Measurements from ENCODE around the gene ASPSCR1. TPM values are rescaled to one million over a fixed set of nuclear protein-coding genes. Genes with fewer than 3 reads are reported as not detected.

Gene ASPSCR1
- total RNA-seq, 4 donors from 2014 or later, result 11.7 to 24.4 (median 18.6) TPM

DNA sequence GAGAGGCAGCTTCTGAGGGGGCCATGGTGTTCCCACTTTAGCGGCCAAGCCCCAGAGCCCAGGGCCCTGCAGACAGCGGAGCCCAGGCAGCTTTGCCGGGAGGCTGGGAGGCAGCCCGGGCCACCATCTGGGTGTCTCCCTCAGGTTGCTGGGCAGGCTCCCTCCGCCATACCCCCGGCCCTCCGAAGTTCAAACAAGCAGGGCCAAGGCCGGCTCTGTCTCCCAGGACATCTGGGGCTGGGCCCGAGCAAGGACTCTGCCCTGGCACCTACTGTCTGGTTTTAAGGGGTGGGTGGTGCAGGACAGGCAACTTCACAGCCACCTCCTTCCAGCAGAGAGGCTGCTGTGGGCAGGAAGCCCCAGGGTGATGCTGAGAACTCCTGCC lies 85.5 kb downstream of the ASPSCR1 start:
- H3K4me3 ChIP-seq, result no peak overlapping the region
- H3K36me3 ChIP-seq, result peaks cover 0 to 64% of the 10 kb centered on the region in 2 donors
- H3K27me3 ChIP-seq, result no peaks in the 10 kb centered on the region
- no peaks in the 10 kb centered on the region for H3K9me3 ChIP-seq
- ATAC-seq, result no peak
- TF ChIP-seq EP300 (IDR thresholded peaks at IDR 0.05) (no peak), POLR2AphosphoS5 (IDR thresholded peaks at IDR 0.05) (no peak), POLR2A (IDR thresholded peaks at IDR 0.05) (no peak)
- TF ChIP-seq, protein P1, sequence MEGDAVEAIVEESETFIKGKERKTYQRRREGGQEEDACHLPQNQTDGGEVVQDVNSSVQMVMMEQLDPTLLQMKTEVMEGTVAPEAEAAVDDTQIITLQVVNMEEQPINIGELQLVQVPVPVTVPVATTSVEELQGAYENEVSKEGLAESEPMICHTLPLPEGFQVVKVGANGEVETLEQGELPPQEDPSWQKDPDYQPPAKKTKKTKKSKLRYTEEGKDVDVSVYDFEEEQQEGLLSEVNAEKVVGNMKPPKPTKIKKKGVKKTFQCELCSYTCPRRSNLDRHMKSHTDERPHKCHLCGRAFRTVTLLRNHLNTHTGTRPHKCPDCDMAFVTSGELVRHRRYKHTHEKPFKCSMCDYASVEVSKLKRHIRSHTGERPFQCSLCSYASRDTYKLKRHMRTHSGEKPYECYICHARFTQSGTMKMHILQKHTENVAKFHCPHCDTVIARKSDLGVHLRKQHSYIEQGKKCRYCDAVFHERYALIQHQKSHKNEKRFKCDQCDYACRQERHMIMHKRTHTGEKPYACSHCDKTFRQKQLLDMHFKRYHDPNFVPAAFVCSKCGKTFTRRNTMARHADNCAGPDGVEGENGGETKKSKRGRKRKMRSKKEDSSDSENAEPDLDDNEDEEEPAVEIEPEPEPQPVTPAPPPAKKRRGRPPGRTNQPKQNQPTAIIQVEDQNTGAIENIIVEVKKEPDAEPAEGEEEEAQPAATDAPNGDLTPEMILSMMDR (IDR thresholded peaks at IDR 0.05), result no peak
- peaks cover 0 to 29% (median 19%) of the 10 kb centered on the region in 3 donors for H3K4me1 ChIP-seq
- H3K27ac ChIP-seq, result no peak overlapping the region
- WGBS, 2 donors (ENCODE audit: low coverage in 1 of 2), result no CpG with 5 or more reads among the region's 9 CpGs

DNA sequence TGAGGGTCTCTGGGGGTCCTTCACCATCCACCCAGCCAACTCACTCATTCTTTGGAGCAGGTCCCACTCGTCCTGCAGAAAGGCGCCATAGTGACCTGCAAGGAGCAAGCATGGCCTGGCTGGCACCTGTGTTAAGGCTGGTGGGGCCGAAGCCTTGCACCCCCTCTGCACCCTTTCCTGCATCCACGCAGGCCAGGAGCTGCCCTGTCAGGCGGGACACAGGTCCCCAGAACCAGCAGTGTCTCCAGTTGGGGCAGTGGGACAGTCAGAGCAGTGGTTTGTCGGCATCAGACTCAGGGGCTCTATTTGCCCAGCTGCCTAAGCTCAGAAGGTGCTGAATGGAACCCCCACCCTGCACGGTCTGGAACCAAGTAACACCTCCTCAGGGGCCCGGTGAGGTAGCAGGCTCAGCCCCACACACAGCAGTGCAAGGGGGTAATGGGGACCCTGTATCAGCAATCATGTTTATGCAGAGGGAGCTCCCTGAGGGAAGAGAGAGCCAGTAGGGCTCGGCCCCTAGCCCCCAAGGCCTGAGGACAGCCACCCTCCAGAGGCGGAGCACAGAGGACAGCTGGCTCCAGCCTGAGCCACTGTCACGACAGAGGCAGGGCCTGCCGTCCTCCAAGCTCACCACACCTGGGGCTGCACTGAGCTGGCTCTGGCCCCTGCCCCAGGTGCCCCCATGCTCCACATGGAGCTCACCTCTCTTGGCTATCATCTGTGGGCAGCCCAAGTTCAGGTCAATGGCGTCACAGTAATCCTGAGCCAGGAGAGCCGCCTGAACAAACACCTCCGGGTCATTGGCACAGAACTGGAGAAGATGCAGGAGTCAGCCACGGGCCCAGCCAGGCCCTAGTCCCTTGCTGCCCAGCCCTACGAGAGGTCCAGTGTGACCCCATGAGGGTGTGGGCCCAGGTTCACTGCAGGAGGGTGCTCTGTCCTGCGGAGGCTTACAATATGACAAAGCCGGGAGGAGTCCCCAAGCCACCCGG lies 86.3 kb downstream of the ASPSCR1 start:
- Histone ChIP-seq H3K27me3 (no peaks in the 10 kb centered on the region), H3K9me3 (no peaks in the 10 kb centered on the region), H3K36me3 (peaks cover 0 to 56% of the 10 kb centered on the region in 2 donors), H3K27ac (no peak overlapping the region), H3K4me1 (peaks cover 0 to 29% (median 19%) of the 10 kb centered on the region in 3 donors), H3K4me3 (peak overlapping the region in 1 of 2 donors; percentile 72)
- 66% methylated on average over 9 of the region's 20 CpGs; no CpG with 5 or more reads in 1 of the 2 donors for WGBS, 2 donors (ENCODE audit: low coverage in 1 of 2)
- ATAC-seq, result no peak
- TF ChIP-seq, protein P1 (IDR thresholded peaks at IDR 0.05), result no peak
- no peak for TF ChIP-seq POLR2A (IDR thresholded peaks at IDR 0.05)
- TF ChIP-seq EP300 (IDR thresholded peaks at IDR 0.05), result no peak
- no peak for TF ChIP-seq POLR2AphosphoS5 (IDR thresholded peaks at IDR 0.05)

DNA sequence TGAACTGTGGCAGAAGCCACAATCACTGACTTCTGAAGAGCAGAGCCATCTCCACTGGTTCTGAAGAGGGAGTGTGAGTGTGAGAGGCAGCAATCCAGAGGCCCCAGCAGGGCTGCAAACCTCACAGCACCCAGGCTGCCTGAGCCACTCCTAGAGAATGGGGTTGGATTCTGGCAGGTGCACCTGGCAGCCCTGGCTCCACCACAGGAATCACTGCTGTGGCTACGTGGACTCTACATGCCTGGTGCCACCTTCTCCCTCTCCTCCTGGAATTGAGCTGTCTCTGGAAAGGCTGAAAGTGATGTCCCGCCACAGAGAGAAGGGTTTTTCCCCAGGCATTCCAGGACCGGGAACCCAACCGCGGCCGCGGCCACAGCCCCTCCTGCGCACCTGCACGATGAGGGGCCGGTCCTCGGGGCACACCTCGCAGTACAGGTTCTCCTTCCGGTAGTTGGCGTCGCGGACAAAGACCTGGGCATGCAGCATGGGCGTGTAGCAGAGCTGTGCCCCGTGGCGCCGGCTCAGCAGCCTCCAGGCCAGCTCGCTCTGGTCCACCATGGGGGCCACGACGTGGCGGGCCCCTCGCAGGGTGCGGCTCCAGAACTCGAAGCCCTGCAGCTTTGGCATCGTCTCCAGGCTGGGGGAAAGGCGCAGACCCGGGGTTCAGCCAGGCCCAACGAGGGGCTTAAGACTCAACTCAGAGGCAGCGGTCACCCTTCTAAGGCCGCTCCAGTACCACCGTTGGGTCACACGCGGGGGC lies 87.2 kb downstream of the ASPSCR1 start:
- Histone ChIP-seq H3K36me3 (peaks cover 0 to 47% of the 10 kb centered on the region in 2 donors), H3K27me3 (no peaks in the 10 kb centered on the region), H3K4me3 (peak overlapping the region; percentile 72 to 85), H3K27ac (peak overlapping the region; percentile 62 to 95 (median 90)), H3K9me3 (no peaks in the 10 kb centered on the region), H3K4me1 (peaks cover 0 to 29% (median 19%) of the 10 kb centered on the region in 3 donors)
- no peak for ATAC-seq
- TF ChIP-seq, protein P1 (IDR thresholded peaks at IDR 0.05), result no peak
- no peak for TF ChIP-seq EP300 (IDR thresholded peaks at IDR 0.05)
- WGBS, 2 donors (ENCODE audit: low coverage in 1 of 2), result no CpG with 5 or more reads among the region's 36 CpGs

DNA sequence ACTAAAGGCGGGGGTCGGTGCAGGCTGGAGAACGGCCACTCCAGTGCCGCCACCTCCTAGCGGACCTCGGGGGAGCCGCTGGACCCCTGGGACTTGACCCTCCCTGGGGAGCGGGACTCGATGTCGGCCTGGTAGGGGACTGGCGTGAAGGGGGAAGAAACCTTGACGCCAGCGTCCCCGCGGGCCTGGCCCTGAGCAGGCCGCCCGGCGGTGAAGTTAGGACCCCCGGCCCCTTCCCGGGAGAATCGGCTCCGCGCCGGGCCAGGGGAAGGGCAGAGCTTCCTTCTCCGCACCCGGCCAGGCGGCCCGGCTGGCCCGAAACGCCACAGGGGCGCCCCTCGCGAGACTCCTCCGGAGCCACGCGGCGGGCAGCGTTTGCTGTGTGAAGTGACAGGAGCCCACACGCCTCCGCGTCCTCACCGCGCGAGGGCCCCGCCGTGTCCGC lies 87.8 kb downstream of the ASPSCR1 start:
- H3K27ac ChIP-seq, result peak overlapping the region; percentile 62 to 95 (median 90)
- ATAC-seq, result peak; percentile 47
- H3K4me3 ChIP-seq, result peak overlapping the region; percentile 72 to 85
- peaks cover 0 to 29% (median 19%) of the 10 kb centered on the region in 3 donors for H3K4me1 ChIP-seq
- H3K27me3 ChIP-seq, result no peaks in the 10 kb centered on the region
- TF ChIP-seq POLR2AphosphoS5 (IDR thresholded peaks at IDR 0.05), result no peak
- TF ChIP-seq POLR2A (IDR thresholded peaks at IDR 0.05), result no peak
- no peak for TF ChIP-seq EP300 (IDR thresholded peaks at IDR 0.05)
- TF ChIP-seq, protein P1 (IDR thresholded peaks at IDR 0.05), result no peak
- peaks cover 0 to 41% of the 10 kb centered on the region in 2 donors for H3K36me3 ChIP-seq
- WGBS, 2 donors (ENCODE audit: low coverage in 1 of 2), result no CpG with 5 or more reads among the region's 47 CpGs
- H3K9me3 ChIP-seq, result no peaks in the 10 kb centered on the region

All from gastroesophageal sphincter (tissue), 4 donors.